Measurements from ENCODE around the gene NOP16. TPM values are rescaled to one million over a fixed set of nuclear protein-coding genes. Genes with fewer than 3 reads are reported as not detected.

Gene NOP16
- total and polyA plus RNA-seq, 11 donors: 9.3 to 83.4 (median 15.9) TPM

- peaks cover 3 to 38% (median 20%) of the 10 kb centered on the region in 12 donors for H3K4me1 ChIP-seq
- no peak for ATAC-seq
These were observed 4.4 kb downstream of the NOP16 start for GRCh38 chr5:176383961-176384360.

GRCh38 chr5:176383248-176383905 lies 5.0 kb downstream of the NOP16 start:
- Histone ChIP-seq H3K36me3 (peaks cover 0 to 53% (median 39%) of the 10 kb centered on the region in 9 donors), H3K9me3 (no peaks in the 10 kb centered on the region), H3K4me3 (no peak overlapping the region), H3K27me3 (no peaks in the 10 kb centered on the region), H3K27ac (peak overlapping the region in 3 of 12 donors; percentile 4 to 86 (median 46)), H3K4me1 (peaks cover 3 to 38% (median 20%) of the 10 kb centered on the region in 12 donors)
- TF ChIP-seq CTCF (IDR thresholded peaks at IDR 0.05) (no peak), POLR2A (IDR thresholded peaks at IDR 0.05) (no peak)
- intact Hi-C loops (cut with DNase I): loop anchor here in 1 of 10 donors (10.0 kb wide), 1 partner anchor 151 kb away; the partner anchor contains the start of gene RNF44
- 70 to 78% (median 75%) methylated on average over 15 of the region's 15 CpGs for WGBS, 4 donors
- no peak for ATAC-seq
- DNase-seq: peak in 1 of 5 donors; percentile 37

More at GRCh38 chr5:176383961-176384360, 4.4 kb downstream of the NOP16 start:
- Histone ChIP-seq H3K27ac (peak overlapping the region in 1 of 12 donors; percentile 46), H3K4me3 (no peak overlapping the region), H3K9me3 (no peaks in the 10 kb centered on the region), H3K36me3 (peaks cover 0 to 53% (median 39%) of the 10 kb centered on the region in 9 donors), H3K27me3 (no peaks in the 10 kb centered on the region)
- no peak for DNase-seq
- intact Hi-C loops (cut with DNase I): loop anchor here in 1 of 10 donors (10.0 kb wide), 1 partner anchor 151 kb away; the partner anchor contains the start of gene RNF44
- no peak for TF ChIP-seq CTCF (IDR thresholded peaks at IDR 0.05)
- TF ChIP-seq POLR2A (IDR thresholded peaks at IDR 0.05): no peak
- WGBS, 4 donors: 76 to 92% (median 86%) methylated on average over 9 of the region's 9 CpGs

- Histone ChIP-seq H3K27me3 (no peaks in the 10 kb centered on the region), H3K36me3 (peaks cover 0 to 53% (median 39%) of the 10 kb centered on the region in 9 donors), H3K27ac (peak overlapping the region in 8 of 12 donors; percentile 83 to 94 (median 86)), H3K9me3 (no peaks in the 10 kb centered on the region), H3K4me1 (peaks cover 3 to 32% (median 17%) of the 10 kb centered on the region in 12 donors), H3K4me3 (no peak overlapping the region)
- ATAC-seq (no peak), DNase-seq (no peak)
- intact Hi-C loops (cut with DNase I): loop anchor here in 1 of 10 donors (10.0 kb wide), 1 partner anchor 152 kb away; the partner anchor contains the start of gene RNF44
- TF ChIP-seq POLR2A (IDR thresholded peaks at IDR 0.05) (no peak), CTCF (IDR thresholded peaks at IDR 0.05) (no peak)
- WGBS, 4 donors: 80 to 93% (median 85%) methylated on average over 3 of the region's 3 CpGs
These were observed 5.7 kb downstream of the NOP16 start for GRCh38 chr5:176382721-176383120.

- H3K4me1 ChIP-seq: peaks cover 0 to 25% (median 10%) of the 10 kb centered on the region in 12 donors
- H3K27ac ChIP-seq: peak overlapping the region; percentile 77 to 94 (median 86)
- intact Hi-C loops (cut with DNase I): loop anchor here in 1 of 10 donors (10.0 kb wide), 1 partner anchor 153 kb away; the partner anchor contains the start of gene RNF44
- no peaks in the 10 kb centered on the region for H3K9me3 ChIP-seq
- peaks cover 0 to 53% (median 39%) of the 10 kb centered on the region in 9 donors for H3K36me3 ChIP-seq
- H3K27me3 ChIP-seq: no peaks in the 10 kb centered on the region
- H3K4me3 ChIP-seq: no peak overlapping the region
- DNase-seq (peak in 1 of 5 donors; percentile 21), ATAC-seq (peak in 3 of 4 donors; percentile 10 to 16 (median 15))
- TF ChIP-seq CTCF (IDR thresholded peaks at IDR 0.05) (no peak), POLR2A (IDR thresholded peaks at IDR 0.05) (no peak)
- 73 to 100% (median 78%) methylated on average over 1 to 3 of the region's 3 CpGs for WGBS, 4 donors
These were observed 6.4 kb downstream of the NOP16 start for GRCh38 chr5:176381979-176382378.
